HL-60 (cell line): ENCODE results near the gene APOH.

Experiments
- DNase-seq, 2 experiments: peaks; one replicate each; pipeline ENCODE4 v3.0.0-alpha.2; 2010 to 2020; ENCODE audit warnings: low read depth in 1 of 2, low spot score in 1 of 2
- H3K27ac ChIP-seq: fragments of 250-450 bp; sonication (Bioruptor Pico); replicated peaks from 2 replicates; pipeline ENCODE4 v1.5.1; 2020; ENCODE audit warnings: mild to moderate bottlenecking, moderate library complexity
- H3K27me3 ChIP-seq: fragments of 250-450 bp; sonication (Bioruptor Pico); 2 replicates; pipeline ENCODE4 v1.5.1; 2021; ENCODE audit warnings: mild to moderate bottlenecking, moderate library complexity; ENCODE audit not compliant: insufficient read depth, poor library complexity, severe bottlenecking
- H3K4me3 ChIP-seq: replicated peaks from 2 replicates; pipeline ENCODE4 v1.5.1; 2011; ENCODE audit warnings: mild to moderate bottlenecking, control low read depth, low read length; ENCODE audit not compliant: insufficient read depth
- CTCF ChIP-seq: IDR thresholded peaks from one replicate; pipeline ENCODE4 v1.5.1; 2011; ENCODE audit warnings: low read length, control low read depth, inconsistent platforms; ENCODE audit not compliant: insufficient read depth
- REST ChIP-seq: IDR thresholded peaks from 2 replicates; pipeline ENCODE4 v1.6.1; 2012; ENCODE audit warnings: low read depth; ENCODE audit not compliant: insufficient replicate concordance
- SPI1 ChIP-seq: IDR thresholded peaks from 2 replicates; pipeline ENCODE4 v1.6.1; 2012; ENCODE audit warnings: low read depth, mild to moderate bottlenecking, borderline replicate concordance

Gene APOH

GRCh38 chr17:66169839-66170238 is 59.4 kb downstream of the APOH start:
- no peak for DNase-seq
- no peak for TF ChIP-seq SPI1
- H3K4me3 ChIP-seq, result no peak overlapping the region
- no peak overlapping the region for H3K27ac ChIP-seq
- H3K27me3 ChIP-seq, result peaks cover 11% of the 10 kb centered on the region

- no peak for DNase-seq
- Histone ChIP-seq H3K4me3 (no peak overlapping the region), H3K27me3 (peaks cover 7% of the 10 kb centered on the region), H3K27ac (no peak overlapping the region)
- no peak for TF ChIP-seq REST
Observed at GRCh38 chr17:66167189-66167815, 61.9 kb downstream of the APOH start.

GRCh38 chr17:66165537-66166123 is 63.6 kb downstream of the APOH start:
- no peaks in the 10 kb centered on the region for H3K27me3 ChIP-seq
- H3K27ac ChIP-seq, result no peak overlapping the region
- TF ChIP-seq CTCF (peak; percentile 34), SPI1 (no peak), REST (no peak)
- H3K4me3 ChIP-seq, result no peak overlapping the region
- peak in 1 of 2 experiments; percentile 8 for DNase-seq
